GM19240 (cell line): ENCODE measurements around the gene PDE4D.

Experiments used
- DNase-seq: peaks from one replicate; pipeline ENCODE4 v3.0.0; 2011; ENCODE audit warnings: low spot score; ENCODE audit not compliant: insufficient read length

Gene PDE4D

DNA sequence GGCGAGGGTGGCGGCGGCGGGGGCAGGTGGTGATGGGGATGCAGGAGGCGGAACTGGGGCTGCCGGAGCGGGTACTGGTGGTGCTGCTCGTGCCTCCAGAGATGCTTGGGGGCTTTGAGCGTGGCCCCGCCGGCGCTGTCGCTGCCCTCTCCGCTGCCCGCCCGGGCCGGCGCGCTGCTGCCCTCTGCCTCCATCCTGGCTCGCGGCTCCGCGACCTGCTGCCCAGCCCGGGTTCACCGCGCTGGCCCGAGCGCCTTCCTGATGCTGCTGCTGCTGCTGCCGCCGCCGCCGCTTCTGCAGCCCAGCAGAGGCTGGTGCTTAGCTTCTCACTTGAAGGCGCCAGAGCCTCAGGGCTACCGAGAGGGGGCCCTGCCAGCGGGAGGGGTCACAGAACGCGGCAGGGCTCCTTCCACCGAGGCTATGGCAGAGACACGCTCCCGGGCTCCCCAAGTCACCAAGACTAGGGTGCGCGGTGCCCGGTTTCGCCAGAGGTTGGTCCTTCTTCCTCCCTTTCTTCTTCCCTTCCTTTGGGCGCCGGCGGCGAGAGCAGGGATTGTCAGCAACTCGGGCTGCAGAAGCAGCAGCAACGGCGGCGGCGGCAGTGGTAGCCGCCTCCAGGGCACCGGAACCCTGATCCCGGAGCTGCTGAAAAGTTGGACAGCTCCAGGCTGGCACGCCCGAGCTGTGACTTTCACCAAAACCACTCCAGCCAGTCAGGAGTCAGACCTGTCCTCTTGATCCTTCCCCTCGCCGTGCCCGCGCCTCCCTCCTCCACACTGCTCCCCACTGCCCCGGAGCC, at the start of gene PDE4D:
TSS of gene PDE4D (minus strand) at position 298 of the 799 bp plus-strand sequence.
- no peak for DNase-seq

GRCh38 chr5:59937633-59938032, 44.1 kb upstream of the PDE4D start:
- DNase-seq = no peak

- no peak for DNase-seq
These were observed 29.9 kb upstream of the PDE4D start for GRCh38 chr5:59923465-59923864.

GRCh38 chr5:59922220-59922619, 28.7 kb upstream of the PDE4D start:
- DNase-seq = no peak

DNA sequence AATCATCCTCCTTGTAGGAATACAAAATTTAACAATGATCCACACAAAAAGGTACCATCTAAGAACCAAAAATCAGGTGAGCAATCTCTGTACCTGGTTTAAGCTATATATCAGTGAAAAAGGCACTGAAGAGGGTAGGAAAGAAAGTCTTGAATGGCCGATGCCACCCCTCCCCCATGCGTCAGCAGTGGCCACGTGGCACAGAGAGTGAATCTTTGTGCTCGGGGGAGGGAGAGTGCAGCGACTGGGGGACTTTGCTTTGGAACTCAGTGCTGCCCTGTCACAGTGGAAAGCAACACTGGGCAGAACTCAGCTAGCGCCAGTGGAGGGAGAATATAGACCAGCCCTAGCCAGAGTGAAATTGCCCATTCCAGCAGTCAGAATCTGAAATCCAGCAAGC, 28.3 kb upstream of the PDE4D start:
- no peak for DNase-seq

DNA sequence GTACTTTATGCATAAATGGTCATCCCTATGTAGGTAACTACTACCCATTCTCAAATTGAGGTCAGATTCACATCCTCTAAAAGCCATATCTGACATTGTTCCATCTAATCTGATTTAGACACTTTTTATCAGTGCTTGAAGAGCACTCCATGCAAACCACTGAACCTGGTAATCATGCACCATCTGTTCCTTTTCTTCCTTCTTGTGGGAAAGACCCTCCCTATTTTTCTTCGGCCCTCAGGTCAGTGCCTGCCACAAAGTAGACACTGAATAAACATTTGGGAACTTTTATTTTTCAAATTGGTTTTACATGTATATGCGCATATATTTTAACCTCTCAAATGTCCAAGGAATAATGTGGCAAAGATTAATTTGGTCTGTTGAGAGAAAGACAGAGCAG, 26.0 kb upstream of the PDE4D start:
- DNase-seq = no peak

GRCh38 chr5:59917121-59917520, 23.6 kb upstream of the PDE4D start:
- DNase-seq = no peak

DNA sequence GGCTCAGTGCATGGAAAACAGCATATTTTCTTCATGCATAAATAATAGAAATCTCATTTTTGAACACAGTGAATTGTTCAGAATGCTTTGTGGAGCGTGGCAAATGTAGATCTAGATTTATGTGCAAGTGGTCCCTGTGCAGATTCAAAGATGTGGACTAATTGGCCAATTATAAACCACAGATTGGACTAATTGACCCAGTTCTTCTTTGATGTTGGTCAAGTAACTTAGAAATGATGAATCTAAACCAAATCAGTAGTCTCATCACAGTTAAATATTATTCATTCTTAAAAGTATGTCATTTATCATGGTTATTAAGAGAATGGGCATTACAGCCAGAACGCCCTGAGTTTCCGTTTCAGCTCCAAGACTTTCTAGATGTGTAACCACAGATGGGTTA, 11.7 kb upstream of the PDE4D start:
- DNase-seq = no peak

DNA sequence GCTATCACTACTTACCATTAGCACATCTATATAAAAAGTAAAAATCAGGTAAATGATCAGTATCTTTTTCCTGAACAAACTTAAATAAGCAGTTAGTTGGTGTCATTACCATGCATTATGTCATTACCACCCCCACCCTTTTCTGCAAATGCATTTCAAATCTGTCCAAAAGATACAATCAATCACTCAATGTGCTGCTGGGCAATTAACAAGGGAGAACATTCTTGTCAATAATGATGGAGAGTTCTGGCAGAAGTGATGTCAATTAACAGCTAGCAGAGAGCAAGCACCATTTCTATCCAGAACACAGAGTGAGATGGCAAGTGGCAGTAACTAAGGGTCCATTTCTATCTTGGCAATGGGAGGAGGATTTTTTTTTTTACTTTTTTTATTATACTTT, 3.5 kb upstream of the PDE4D start:
- no peak for DNase-seq

DNA sequence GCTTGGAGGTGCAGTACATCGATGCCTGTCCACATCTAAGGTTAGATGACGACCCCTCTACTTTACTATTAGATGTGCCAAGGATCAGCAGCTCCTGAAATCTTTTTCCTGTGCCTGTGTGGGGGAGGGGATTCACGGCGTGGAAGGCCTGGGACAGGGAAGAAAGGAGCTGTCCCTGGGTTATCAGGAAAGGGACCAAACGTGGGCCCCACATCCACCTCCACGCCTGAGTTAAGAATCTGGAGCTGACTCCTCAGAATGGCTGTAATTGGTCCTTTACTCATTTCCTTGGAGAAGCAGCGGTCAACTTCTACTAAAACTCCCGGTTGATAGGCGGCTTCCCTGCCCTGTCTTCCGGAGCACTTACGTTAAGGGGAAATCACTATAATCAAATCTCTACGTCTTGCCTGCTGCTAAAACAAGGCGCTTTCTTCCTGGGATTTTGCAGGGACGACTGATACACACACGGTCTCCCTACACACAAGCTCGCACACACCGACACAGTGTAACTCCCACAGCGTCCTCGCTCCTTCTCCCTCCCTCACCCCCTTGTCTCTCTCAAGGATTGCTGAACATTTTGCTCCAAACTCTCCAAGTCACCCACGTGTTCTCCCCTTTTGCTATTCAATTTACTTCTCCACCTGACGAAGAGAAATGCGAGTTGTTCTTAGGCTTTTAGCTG, 1.4 kb downstream of the PDE4D start:
- no peak for DNase-seq

DNA sequence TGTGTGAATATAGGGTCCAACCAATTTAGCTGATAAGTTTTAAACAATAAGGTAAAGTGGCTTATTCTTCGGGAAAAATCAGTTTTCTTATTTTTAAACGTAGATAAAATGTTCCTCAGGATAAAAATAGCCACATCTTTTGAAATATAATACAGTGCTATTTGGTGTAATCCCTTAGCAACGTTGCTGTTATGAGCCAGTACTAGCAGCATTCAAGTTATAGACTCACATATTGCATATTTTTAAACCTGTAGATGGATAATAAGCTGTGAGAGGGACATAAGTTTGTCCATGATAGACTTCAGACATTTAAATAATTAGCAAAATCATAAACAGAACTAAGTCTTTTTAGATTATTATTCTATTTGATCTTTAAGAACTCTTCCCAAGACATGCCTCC, 6.3 kb downstream of the PDE4D start:
- DNase-seq = no peak

- no peak for DNase-seq
These were observed 18.9 kb downstream of the PDE4D start for GRCh38 chr5:59874675-59875074.

GRCh38 chr5:59873113-59873512, 20.4 kb downstream of the PDE4D start:
- no peak for DNase-seq

- no peak for DNase-seq
These were observed 26.9 kb downstream of the PDE4D start for GRCh38 chr5:59866661-59867060.

- DNase-seq = no peak
These were observed 28.8 kb downstream of the PDE4D start for GRCh38 chr5:59864718-59865117.

GRCh38 chr5:59863777-59864176, 29.7 kb downstream of the PDE4D start:
- no peak for DNase-seq

DNA sequence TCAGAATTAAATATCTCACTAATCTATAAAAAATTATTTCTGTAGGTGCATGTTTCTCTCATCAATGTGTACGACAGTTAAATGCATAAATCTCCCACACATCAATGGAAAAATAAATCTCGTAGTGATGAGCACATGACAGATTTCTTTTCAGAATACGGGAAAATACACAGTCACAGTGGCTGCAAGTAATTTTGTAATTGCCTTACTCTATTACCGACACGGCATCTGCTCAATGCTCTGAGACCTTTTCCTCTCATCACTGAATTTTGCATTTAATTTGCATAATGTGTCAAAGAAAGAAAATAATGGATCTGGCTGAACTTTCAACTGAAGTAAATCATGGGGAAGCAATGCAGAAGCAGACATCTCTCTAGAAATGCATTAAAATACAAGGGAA, 37.2 kb downstream of the PDE4D start:
- DNase-seq = no peak

DNA sequence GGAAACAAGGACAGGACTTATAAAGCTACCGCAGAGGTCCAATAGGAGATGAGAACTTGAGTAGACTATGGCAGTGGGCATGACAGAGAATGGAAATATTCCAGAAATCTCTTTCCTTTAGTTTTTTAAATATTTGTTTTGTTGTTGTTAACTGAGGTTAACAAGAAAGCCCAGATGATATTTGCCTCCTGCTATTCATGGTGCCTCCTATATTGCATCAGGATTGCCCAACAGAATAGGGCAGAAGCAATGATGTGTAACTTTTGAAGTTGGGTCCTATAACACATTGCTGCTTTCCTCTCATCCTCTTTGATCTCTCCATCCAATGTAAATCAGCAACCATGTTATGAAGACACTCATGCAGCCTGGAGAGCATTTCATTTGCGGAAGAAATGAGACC, 42.8 kb downstream of the PDE4D start:
- no peak for DNase-seq

DNA sequence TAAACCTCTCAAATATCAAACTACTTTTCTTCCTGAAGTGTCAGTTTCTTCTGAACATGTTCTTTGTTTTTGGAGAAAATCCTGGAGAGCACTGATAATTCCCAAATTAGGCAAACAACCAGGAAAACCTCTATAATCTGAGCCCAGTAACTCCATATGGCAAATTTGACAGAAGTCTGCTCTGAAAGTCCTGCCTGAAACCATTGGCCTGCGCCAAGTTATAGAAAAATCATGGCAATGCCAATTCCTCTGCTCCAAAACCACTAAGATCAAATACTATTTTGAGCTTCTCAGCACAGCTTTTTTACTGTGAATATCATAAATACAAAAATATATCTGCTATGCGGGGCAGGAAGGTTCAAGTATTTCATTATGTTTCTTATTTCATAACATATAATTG, 45.9 kb downstream of the PDE4D start:
- no peak for DNase-seq

DNA sequence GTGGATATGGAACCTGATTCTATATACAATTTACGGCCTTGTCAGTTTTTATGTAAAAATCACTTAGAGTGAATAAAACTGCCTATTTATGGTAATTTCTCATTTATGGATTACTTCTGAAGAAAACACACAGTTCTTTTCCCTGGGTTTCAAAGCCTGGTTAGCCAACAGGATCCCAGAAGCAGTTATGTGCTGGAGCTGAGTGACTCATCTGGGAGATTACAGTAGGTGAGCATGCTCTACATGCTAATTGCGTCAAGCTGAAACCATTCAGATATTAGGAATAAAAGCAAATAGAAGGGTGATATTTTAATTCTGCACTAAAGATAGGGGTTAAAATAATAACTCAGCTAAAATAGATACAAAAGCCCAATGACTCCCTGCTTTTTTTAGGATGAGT, 47.8 kb downstream of the PDE4D start:
- DNase-seq = no peak

GRCh38 chr5:59843511-59844213, 49.9 kb downstream of the PDE4D start:
- no peak for DNase-seq

DNA sequence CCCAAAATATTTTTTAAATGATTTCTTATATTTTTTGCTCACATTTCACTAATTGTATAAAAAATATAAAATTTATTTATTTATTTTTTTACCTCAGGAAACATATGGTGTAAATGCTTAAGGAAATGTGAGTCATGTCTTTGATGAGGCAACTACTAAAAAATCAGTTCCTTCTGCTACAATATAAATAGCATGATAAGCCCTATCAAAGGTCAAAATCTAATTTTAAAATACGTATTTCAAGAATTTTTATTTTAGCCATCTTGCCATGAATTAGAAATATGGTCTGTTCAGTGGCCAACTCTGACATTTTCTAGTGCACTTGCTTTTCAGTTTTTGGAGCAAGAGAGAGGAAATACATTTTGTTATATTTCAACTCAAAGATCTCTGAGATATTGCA, 50.5 kb downstream of the PDE4D start:
- DNase-seq = no peak
